AG04450 (cell line): ENCODE measurements around the gene MAP3K13. TPM values are rescaled to one million over a fixed set of nuclear protein-coding genes. Genes with fewer than 3 reads are reported as not detected.

Experiments used
- CTCF ChIA-PET: fragments of 300-600, 350-600 bp; formaldehyde crosslinking; extraction: SDS; loops from one replicate; lab custom pipeline; 2022; ENCODE audit warnings: antibody characterized with exemption, inconsistent platforms; lab: Charles Lee
- POLR2A ChIA-PET: fragments of 350-600 bp; formaldehyde crosslinking; extraction: SDS; loops from one replicate; lab custom pipeline; 2021; ENCODE audit warnings: antibody characterized with exemption, inconsistent platforms; lab: Yijun Ruan, JAX
- DNase-seq: peaks from one replicate; pipeline ENCODE4 v3.0.0-alpha.2; 2011; ENCODE audit warnings: low read depth, low spot score
- H3K27ac ChIP-seq: one replicate; pipeline ENCODE4 v1.5.1; 2012; ENCODE audit warnings: low read depth, low read length, control low read depth
- H3K27me3 ChIP-seq: one replicate; pipeline ENCODE4 v1.6.0; 2012; ENCODE audit warnings: low read length; ENCODE audit not compliant: control insufficient read depth, insufficient read depth
- H3K4me3 ChIP-seq: 2 replicates; pipeline ENCODE4 v1.5.1; 2011; ENCODE audit warnings: mild to moderate bottlenecking, low read depth, low read length, control low read depth
- H3K9me3 ChIP-seq: 2 replicates; pipeline ENCODE4 v1.5.1; 2012; ENCODE audit warnings: low read length; ENCODE audit not compliant: control insufficient read depth, insufficient read depth
- polyA plus RNA-seq: library from polyadenylated mRNA; depleted of rRNA; stranded (reverse); fragments of >200 nt; gene quantifications from 2 replicates; pipeline ENCODE4 v1.2.3, GENCODE V29; 2011
- TF ChIP-seq, protein P1 (sequence below): IDR thresholded peaks from 2 replicates; pipeline ENCODE4 v1.5.1; 2011; ENCODE audit warnings: low read depth, low read length, control low read depth, inconsistent platforms

The MAP3K13 gene
- polyA plus RNA-seq, 1 experiment = 20.9 TPM

GRCh38 chr3:185342459-185343174 is 20.3 kb upstream of the MAP3K13 start:
- no peak overlapping the region for H3K4me3 ChIP-seq
- ChIA-PET POLR2A (no interaction called here), CTCF (interaction anchor here (2.0 kb wide), 1 partner anchor 11 kb away, joined by 4 read pairs; no protein-coding TSS in a partner anchor)
- no peaks in the 10 kb centered on the region for H3K27me3 ChIP-seq
- TF ChIP-seq, protein P1, sequence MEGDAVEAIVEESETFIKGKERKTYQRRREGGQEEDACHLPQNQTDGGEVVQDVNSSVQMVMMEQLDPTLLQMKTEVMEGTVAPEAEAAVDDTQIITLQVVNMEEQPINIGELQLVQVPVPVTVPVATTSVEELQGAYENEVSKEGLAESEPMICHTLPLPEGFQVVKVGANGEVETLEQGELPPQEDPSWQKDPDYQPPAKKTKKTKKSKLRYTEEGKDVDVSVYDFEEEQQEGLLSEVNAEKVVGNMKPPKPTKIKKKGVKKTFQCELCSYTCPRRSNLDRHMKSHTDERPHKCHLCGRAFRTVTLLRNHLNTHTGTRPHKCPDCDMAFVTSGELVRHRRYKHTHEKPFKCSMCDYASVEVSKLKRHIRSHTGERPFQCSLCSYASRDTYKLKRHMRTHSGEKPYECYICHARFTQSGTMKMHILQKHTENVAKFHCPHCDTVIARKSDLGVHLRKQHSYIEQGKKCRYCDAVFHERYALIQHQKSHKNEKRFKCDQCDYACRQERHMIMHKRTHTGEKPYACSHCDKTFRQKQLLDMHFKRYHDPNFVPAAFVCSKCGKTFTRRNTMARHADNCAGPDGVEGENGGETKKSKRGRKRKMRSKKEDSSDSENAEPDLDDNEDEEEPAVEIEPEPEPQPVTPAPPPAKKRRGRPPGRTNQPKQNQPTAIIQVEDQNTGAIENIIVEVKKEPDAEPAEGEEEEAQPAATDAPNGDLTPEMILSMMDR = no peak
- no peak for DNase-seq
- no peaks in the 10 kb centered on the region for H3K9me3 ChIP-seq
- no peak overlapping the region for H3K27ac ChIP-seq

GRCh38 chr3:185347399-185347798 is 15.5 kb upstream of the MAP3K13 start:
- H3K27me3 ChIP-seq = no peaks in the 10 kb centered on the region
- CTCF ChIA-PET = no interaction called here
- H3K9me3 ChIP-seq = no peaks in the 10 kb centered on the region
- H3K27ac ChIP-seq = no peak overlapping the region
- H3K4me3 ChIP-seq = no peak overlapping the region
- TF ChIP-seq, protein P1 = no peak
- POLR2A ChIA-PET = no interaction called here
- DNase-seq = no peak

- no peak overlapping the region for H3K4me3 ChIP-seq
These were observed 12.1 kb upstream of the MAP3K13 start for GRCh38 chr3:185350841-185351240.

DNA sequence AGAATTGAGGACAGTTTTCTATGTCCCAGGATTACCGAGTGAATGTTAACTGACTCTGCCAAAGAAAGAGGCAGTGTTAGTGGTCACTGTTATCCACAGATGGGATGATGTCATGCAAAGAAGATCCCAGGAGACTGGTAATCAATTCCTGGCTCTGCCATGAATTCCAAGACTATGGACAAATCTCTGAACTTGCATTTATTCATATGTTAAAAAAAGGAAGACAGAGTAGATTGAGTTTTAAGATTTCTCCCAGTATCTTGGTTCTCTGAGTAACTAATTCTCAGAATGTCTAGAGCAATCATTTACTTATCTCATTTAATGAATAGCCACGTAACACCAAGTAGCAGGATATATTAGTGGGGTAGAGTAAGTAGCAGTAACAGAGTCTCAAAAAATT is 11.5 kb upstream of the MAP3K13 start:
- H3K4me3 ChIP-seq = no peak overlapping the region
- ChIA-PET CTCF (no interaction called here), POLR2A (no interaction called here)
- DNase-seq = no peak
- H3K27ac ChIP-seq = no peak overlapping the region
- H3K9me3 ChIP-seq = no peaks in the 10 kb centered on the region
- no peaks in the 10 kb centered on the region for H3K27me3 ChIP-seq
- TF ChIP-seq, protein P1 = no peak

More at GRCh38 chr3:185350841-185351240, 12.1 kb upstream of the MAP3K13 start:
- Histone ChIP-seq H3K9me3 (no peaks in the 10 kb centered on the region), H3K27ac (no peak overlapping the region), H3K27me3 (no peaks in the 10 kb centered on the region)
- TF ChIP-seq, protein P1 = no peak
- POLR2A ChIA-PET = no interaction called here
- CTCF ChIA-PET = no interaction called here
- DNase-seq = no peak

GRCh38 chr3:185353225-185353624 is 9.7 kb upstream of the MAP3K13 start:
- POLR2A ChIA-PET = no interaction called here

More at GRCh38 chr3:185353225-185353624, 9.7 kb upstream of the MAP3K13 start:
- CTCF ChIA-PET = interaction anchor here (0.7 to 3.0 kb wide), 7 partner anchors 10 to 233 kb away, joined by 3 to 26 read pairs (median 4); partner anchors contain the start of genes MAP3K13 and SENP2
- TF ChIP-seq, protein P1 = no peak
- no peaks in the 10 kb centered on the region for H3K27me3 ChIP-seq
- H3K9me3 ChIP-seq = no peaks in the 10 kb centered on the region
- H3K27ac ChIP-seq = no peak overlapping the region
- no peak overlapping the region for H3K4me3 ChIP-seq
- no peak for DNase-seq
